HCT116 (cell line): Measurements from ENCODE around the gene ATP8B3. TPM values are rescaled to one million over a fixed set of nuclear protein-coding genes. Genes with fewer than 3 reads are reported as not detected.

Experiments used
- ATAC-seq: fragments of 200-7000 bp; cut with Tn5 transposase; 2 replicates; pipeline ENCODE4 v1.9.1; 2020; ENCODE audit warnings: mild to moderate bottlenecking, moderate library complexity
- BruUV-seq: library from RNA; stranded (reverse); fragments of 400-500 nt; replicated peaks from 2 replicates; lab custom pipeline; 2021; lab: Mats Ljungman, UMichigan
- CTCF ChIA-PET: fragments of 300-600 bp; sonication (Branson Sonifier 250); formaldehyde crosslinking; loops from one replicate; lab custom pipeline; 2021; ENCODE audit warnings: antibody characterized with exemption; lab: Charles Lee
- POLR2A ChIA-PET: fragments of 300-600, 350-600 bp; sonication (Branson Sonifier 250); formaldehyde crosslinking; loops from one replicate; lab custom pipeline; 2021; ENCODE audit warnings: antibody characterized with exemption; lab: Charles Lee
- RAD21 ChIA-PET, 2 experiments: fragments of 300-600 bp; sonication (Branson Sonifier 250); formaldehyde crosslinking; loops; one replicate each; lab custom pipeline; 2023; ENCODE audit warnings: low total read pairs in 2 of 2; ENCODE audit not compliant: uncharacterized antibody in 2 of 2, unreplicated experiment in 2 of 2, low non-redundant PET in 1 of 2; lab: Charles Lee
- DNase-seq: peaks from one replicate; pipeline ENCODE4 v3.0.0-alpha.2; 2010; ENCODE audit warnings: low read depth, low spot score
- H2AFZ ChIP-seq: fragments of 200-600 bp; shearing (Covaris generic), sonication (generic); 2 replicates; pipeline ENCODE4 v1.6.1; 2017; ENCODE audit warnings: low read depth, mixed run types, mixed read lengths, antibody characterized with exemption, low read length; ENCODE audit not compliant: poor library complexity, severe bottlenecking
- H3K27ac ChIP-seq: 2 replicates; pipeline ENCODE4 v1.5.1; 2012; ENCODE audit warnings: low read depth, low read length
- H3K27me3 ChIP-seq: fragments of 200-600 bp; sonication (generic); 2 replicates; pipeline ENCODE4 v1.6.1; 2016; ENCODE audit warnings: mixed run types, low read length, mixed read lengths; ENCODE audit not compliant: insufficient read depth
- H3K36me3 ChIP-seq, 2 experiments: fragments of 200-500 bp in 1 of 2; fragments of 200-600 bp in 1 of 2; sonication (Bioruptor generic) in 1 of 2; sonication (generic) in 1 of 2; 2 replicates each; pipeline versions ENCODE4 v1.5.1 to v1.6.1; 2014 to 2016; ENCODE audit warnings: low read length in 2 of 2, inconsistent platforms in 1 of 2, mixed read lengths in 1 of 2, mixed run types in 1 of 2; ENCODE audit not compliant: insufficient read depth in 2 of 2, control insufficient read depth in 1 of 2
- H3K4me1 ChIP-seq, 2 experiments: fragments of 200-600 bp in 1 of 2; sonication (generic) in 1 of 2; 2 replicates each; pipeline versions ENCODE4 v1.5.1 to v1.6.1; 2012 to 2017; ENCODE audit warnings: low read length in 2 of 2, inconsistent platforms in 1 of 2, mild to moderate bottlenecking in 1 of 2, mixed read lengths in 1 of 2, mixed run types in 1 of 2, moderate library complexity in 1 of 2; ENCODE audit not compliant: insufficient read depth in 2 of 2, control insufficient read depth in 1 of 2
- H3K4me2 ChIP-seq: fragments of 200-600 bp; sonication (generic); 2 replicates; pipeline ENCODE4 v1.6.1; 2017; ENCODE audit warnings: mixed run types, low read length, mixed read lengths
- H3K4me3 ChIP-seq, 2 experiments: fragments of 200-600 bp in 1 of 2; sonication (generic) in 1 of 2; replicated peaks in 1 of 2; 2 replicates each; pipeline ENCODE4 v1.5.1; 2011 to 2016; ENCODE audit warnings: low read length in 2 of 2, control low read depth in 1 of 2, low read depth in 1 of 2, mild to moderate bottlenecking in 1 of 2, mixed read lengths in 1 of 2, mixed run types in 1 of 2
- H3K79me2 ChIP-seq: fragments of 200-600 bp; sonication (generic); 2 replicates; pipeline ENCODE4 v1.6.1; 2017; ENCODE audit warnings: mild to moderate bottlenecking, mixed run types, low read length, moderate library complexity, mixed read lengths; ENCODE audit not compliant: insufficient read depth
- H3K9ac ChIP-seq: fragments of 200-600 bp; sonication (generic); 2 replicates; pipeline ENCODE4 v1.6.1; 2016; ENCODE audit warnings: low read length, mixed read lengths
- H3K9me2 ChIP-seq: fragments of 200-600 bp; sonication (generic), shearing (Covaris generic); 2 replicates; pipeline ENCODE4 v1.6.1; 2017; ENCODE audit warnings: mixed run types, mild to moderate bottlenecking, moderate library complexity; ENCODE audit not compliant: insufficient read depth
- H3K9me3 ChIP-seq, 2 experiments: fragments of 200-500 bp in 1 of 2; fragments of 200-600 bp in 1 of 2; sonication (Bioruptor generic) in 1 of 2; sonication (generic) in 1 of 2; 2 replicates each; pipeline ENCODE4 v1.6.1; 2014 to 2017; ENCODE audit warnings: low read length in 2 of 2, mixed read lengths in 2 of 2, inconsistent platforms in 1 of 2, low read depth in 1 of 2, mild to moderate bottlenecking in 1 of 2, mixed run types in 1 of 2, moderate library complexity in 1 of 2; ENCODE audit not compliant: control insufficient read depth in 1 of 2, insufficient read depth in 1 of 2
- H4K20me1 ChIP-seq: fragments of 200-600 bp; sonication (generic), shearing (Covaris generic); 2 replicates; pipeline ENCODE4 v1.6.1; 2017; ENCODE audit warnings: mixed run types, mild to moderate bottlenecking, moderate library complexity; ENCODE audit not compliant: insufficient read depth
- ATF3 ChIP-seq: IDR thresholded peaks from 2 replicates; pipeline ENCODE4 v1.6.1; 2012
- CBX3 ChIP-seq: IDR thresholded peaks from 2 replicates; pipeline ENCODE4 v1.6.1; 2012; ENCODE audit warnings: low read depth
- EGR1 ChIP-seq: IDR thresholded peaks from 2 replicates; pipeline ENCODE4 v1.6.1; 2012; ENCODE audit warnings: low read depth
- ELF1 ChIP-seq: IDR thresholded peaks from 2 replicates; pipeline ENCODE4 v1.6.1; 2012; ENCODE audit warnings: low read depth, borderline replicate concordance
- EZH2 ChIP-seq: fragments of 200-600 bp; sonication (generic); IDR thresholded peaks from 2 replicates; pipeline ENCODE4 v1.6.1; 2017; ENCODE audit warnings: antibody characterized with exemption, mixed run types
- EZH2phosphoT487 ChIP-seq: fragments of 200-600 bp; IDR thresholded peaks from 2 replicates; pipeline ENCODE4 v1.6.1; 2018; ENCODE audit warnings: antibody characterized with exemption, borderline replicate concordance
- FOSL1 ChIP-seq: IDR thresholded peaks from 2 replicates; pipeline ENCODE4 v1.6.1; 2012; ENCODE audit warnings: low read depth
- JUND ChIP-seq: IDR thresholded peaks from 2 replicates; pipeline ENCODE4 v1.6.1; 2012
- POLR2A ChIP-seq: IDR thresholded peaks from 2 replicates; pipeline ENCODE4 v1.7.0; 2011; ENCODE audit warnings: borderline replicate concordance; ENCODE audit not compliant: insufficient read depth, insufficient read length; ENCODE audit errors: extremely low read depth
- POLR2AphosphoS5 ChIP-seq: IDR thresholded peaks from 2 replicates; pipeline ENCODE4 v1.6.1; 2011; ENCODE audit warnings: mild to moderate bottlenecking, low read depth, low read length, moderate library complexity
- REST ChIP-seq: IDR thresholded peaks from 2 replicates; pipeline ENCODE4 v1.6.1; 2012; ENCODE audit warnings: low read depth
- SIN3A ChIP-seq: IDR thresholded peaks from 2 replicates; pipeline ENCODE4 v1.6.1; 2012; ENCODE audit warnings: low read depth
- SP1 ChIP-seq: IDR thresholded peaks from 2 replicates; pipeline ENCODE4 v1.6.1; 2012; ENCODE audit warnings: low read depth
- SRF ChIP-seq: IDR thresholded peaks from 2 replicates; pipeline ENCODE4 v1.6.1; 2012; ENCODE audit warnings: low read depth
- TCF7L2 ChIP-seq: IDR thresholded peaks from 2 replicates; pipeline ENCODE4 v1.7.0; 2011; ENCODE audit warnings: borderline replicate concordance, inconsistent platforms; ENCODE audit not compliant: insufficient read depth, insufficient read length; ENCODE audit errors: extremely low read depth
- YY1 ChIP-seq: IDR thresholded peaks from 2 replicates; pipeline ENCODE4 v1.6.1; 2011; ENCODE audit warnings: low read length, low read depth, moderate library complexity, mild to moderate bottlenecking; ENCODE audit not compliant: insufficient replicate concordance; ENCODE audit errors: extremely low read depth
- ZBTB33 ChIP-seq: IDR thresholded peaks from 2 replicates; pipeline ENCODE4 v1.6.1; 2011; ENCODE audit warnings: mild to moderate bottlenecking, low read length, moderate library complexity; ENCODE audit not compliant: insufficient replicate concordance; ENCODE audit errors: extremely low read depth
- ZNF274 ChIP-seq: fragments of 200-500 bp; sonication (Bioruptor generic); IDR thresholded peaks from 2 replicates; pipeline ENCODE4 v1.6.1; 2014; ENCODE audit warnings: mild to moderate bottlenecking, low read depth, low read length, inconsistent platforms
- intact Hi-C: fragments of 100-400 bp; cut with micrococcal nuclease; formaldehyde crosslinking; loops from 2 replicates; pipeline ENCODE4 v1.10.0; 2022
- total RNA-seq: library from RNA; stranded (reverse); gene quantifications from one replicate; pipeline ENCODE4 v1.2.1, GENCODE V29; 2021; ENCODE audit not compliant: unreplicated experiment

The ATP8B3 gene
- total RNA-seq, 1 experiment from 2014 or later: 17.0 TPM

DNA sequence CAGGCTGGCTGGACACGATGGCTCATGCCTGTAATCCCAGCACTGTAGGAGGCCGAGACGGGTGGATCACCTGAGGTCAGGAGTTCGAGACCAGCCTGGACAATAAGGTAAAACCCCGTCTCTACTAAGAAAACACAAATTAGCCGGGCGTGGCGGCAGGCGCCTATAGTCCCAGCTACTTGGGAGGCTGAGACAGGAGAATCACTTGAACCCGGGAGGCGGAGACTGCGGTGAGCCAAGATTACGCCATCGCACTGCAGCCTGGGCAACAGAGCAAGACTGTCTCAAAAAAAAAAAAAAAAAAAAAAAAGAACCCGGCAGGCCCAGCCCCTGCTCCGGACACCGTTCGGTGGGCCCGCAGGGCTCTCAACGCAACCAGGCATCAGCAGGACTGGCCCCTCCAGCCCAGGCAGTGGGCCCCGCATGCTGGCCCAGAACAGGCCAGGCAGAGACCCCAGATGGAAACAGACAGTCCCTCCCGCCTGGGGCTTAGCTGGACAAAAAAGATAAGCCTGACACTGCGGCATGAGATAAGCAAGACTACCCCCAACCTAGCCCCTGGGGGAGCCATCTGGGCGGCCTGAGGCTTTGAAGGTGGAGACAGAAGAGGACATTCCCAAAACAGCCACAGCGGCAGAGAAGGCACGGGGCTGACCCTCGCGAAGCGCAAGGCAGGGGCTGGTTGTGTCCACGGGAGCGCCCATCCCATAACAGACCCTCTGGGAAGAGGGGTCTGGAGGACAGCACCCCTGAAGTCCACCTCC, 24.6 kb upstream of the ATP8B3 start:
- no peak for TF ChIP-seq JUND
- no peak for TF ChIP-seq SRF
- no peak for TF ChIP-seq ZNF274
- TF ChIP-seq EGR1: no peak
- no peak for TF ChIP-seq FOSL1
- TF ChIP-seq POLR2A: no peak
- no peak for TF ChIP-seq REST
- TF ChIP-seq ZBTB33: no peak
- no peak for TF ChIP-seq CBX3
- no peak for TF ChIP-seq TCF7L2
- TF ChIP-seq EZH2phosphoT487: no peak
- TF ChIP-seq POLR2AphosphoS5: no peak
- no peak for TF ChIP-seq SIN3A
- no peak for TF ChIP-seq SP1
- TF ChIP-seq YY1: no peak
- TF ChIP-seq ATF3: no peak
- TF ChIP-seq EZH2: no peak
- TF ChIP-seq ELF1: no peak
- Histone ChIP-seq H3K4me1 (peaks cover 9 to 23% of the 10 kb centered on the region in 2 experiments; a peak in 3 of 4 replicates), H3K9me2 (no peaks in the 10 kb centered on the region), H3K4me3 (no peak overlapping the region), H3K9me3 (no peaks in the 10 kb centered on the region), H2AFZ (no peak overlapping the region), H3K79me2 (peaks cover 89% of the 10 kb centered on the region), H3K27me3 (no peaks in the 10 kb centered on the region), H3K9ac (no peak overlapping the region), H3K36me3 (peaks cover 0 to 5% of the 10 kb centered on the region in 2 experiments; a peak in 1 of 4 replicates), H3K27ac (no peak overlapping the region; the same call in 1 of the 2 replicates), H4K20me1 (peaks cover 17% of the 10 kb centered on the region; the same call in 1 of the 2 replicates), H3K4me2 (no peak overlapping the region)
- POLR2A ChIA-PET: no interaction called here
- RAD21 ChIA-PET: no interaction called here
- no TSS peak for BruUV-seq
- ATAC-seq (no peak), DNase-seq (no peak)
- CTCF ChIA-PET: interaction anchor here (0.8 to 3.0 kb wide), 5 partner anchors 10 to 249 kb away, joined by 3 to 33 read pairs (median 4); partner anchors contain the start of gene MBD3
- intact Hi-C loops: no loop called here
